Thyroid gland (tissue), 4 donors: ENCODE data around the gene KCNJ14.

Experiments
- CTCF ChIP-seq, 6 experiments: fragments of 200-600 bp in 3 of 6; fragments of 450-650 bp in 3 of 6; sonication (generic) in 3 of 6; IDR thresholded peaks; one replicate each; pipeline ENCODE4 v1.5.1; 2016 to 2019; ENCODE audit warnings: antibody characterized with exemption in 6 of 6, mild to moderate bottlenecking in 2 of 6, inconsistent platforms in 1 of 6, moderate library complexity in 1 of 6
- POLR2A ChIP-seq, 2 donors: fragments of 450-650 bp; IDR thresholded peaks; one replicate each; pipeline ENCODE4 v1.6.1; 2017; ENCODE audit warnings: antibody characterized with exemption in 2 of 2, mild to moderate bottlenecking in 2 of 2, moderate library complexity in 1 of 2

- TF ChIP-seq POLR2A (IDR thresholded peaks at IDR 0.05) (peak; percentile 49 to 75), CTCF (IDR thresholded peaks at IDR 0.05) (no peak)
These were observed 37.7 kb downstream of the KCNJ14 start for GRCh38 chr19:48492925-48493717.
